Measurements from ENCODE around the gene CFAP58. TPM values are rescaled to one million over a fixed set of nuclear protein-coding genes. Genes with fewer than 3 reads are reported as not detected.
"Not testable (repeated sequence)": the region's sequence is repeated elsewhere in the genome, so short reads cannot be mapped to it uniquely, and the experiment has no call there.

CFAP58 gene
- total RNA-seq, 4 donors from 2014 or later, result 0.13 to 0.41 (median 0.19) TPM; not detected in 1

- DNase-seq, result no peak
- 77 to 89% methylated on average over 3 of the region's 3 CpGs for WGBS, 2 donors
- H3K27ac ChIP-seq, result no peak overlapping the region
- H3K36me3 ChIP-seq, result no peaks in the 10 kb centered on the region
- no peaks in the 10 kb centered on the region for H3K27me3 ChIP-seq
- H3K4me3 ChIP-seq, result no peak overlapping the region
- no peaks in the 10 kb centered on the region for H3K9me3 ChIP-seq
- intact Hi-C loops (cut with DNase I), result no loop called here
- no peaks in the 10 kb centered on the region for H3K4me1 ChIP-seq
- no peak for TF ChIP-seq POLR2A (IDR thresholded peaks at IDR 0.05)
- TF ChIP-seq CTCF (IDR thresholded peaks at IDR 0.05), result no peak
Measured at GRCh38 chr10:104457543-104457828, 103.9 kb downstream of the CFAP58 start.

GRCh38 chr10:104465575-104465974, 111.9 kb downstream of the CFAP58 start:
- H3K9me3 ChIP-seq, result peaks cover 0 to 17% (median 4%) of the 10 kb centered on the region in 3 donors

GRCh38 chr10:104468818-104469217, 115.2 kb downstream of the CFAP58 start:
- intact Hi-C loops (cut with DNase I); DNase-seq; H3K9me3 ChIP-seq; H3K27ac ChIP-seq; H3K4me3 ChIP-seq; H3K36me3 ChIP-seq; H3K4me1 ChIP-seq; H3K27me3 ChIP-seq: not testable (repeated sequence)
- 68 to 89% methylated on average over 2 of the region's 2 CpGs for WGBS, 2 donors

More at GRCh38 chr10:104465575-104465974, 111.9 kb downstream of the CFAP58 start:
- H3K27me3 ChIP-seq; H3K27ac ChIP-seq; H3K4me3 ChIP-seq; H3K4me1 ChIP-seq; DNase-seq; H3K36me3 ChIP-seq; intact Hi-C loops (cut with DNase I): not testable (repeated sequence)

GRCh38 chr10:104472505-104472904, 118.9 kb downstream of the CFAP58 start:
- Histone ChIP-seq H3K4me3 (no peak overlapping the region), H3K9me3 (no peaks in the 10 kb centered on the region), H3K36me3 (no peaks in the 10 kb centered on the region), H3K27ac (no peak overlapping the region), H3K27me3 (no peaks in the 10 kb centered on the region), H3K4me1 (no peaks in the 10 kb centered on the region)
- WGBS, 2 donors, result 83 to 89% methylated on average over 1 of the region's 1 CpG
- DNase-seq, result no peak
- no peak for TF ChIP-seq POLR2A (IDR thresholded peaks at IDR 0.05)
- TF ChIP-seq CTCF (IDR thresholded peaks at IDR 0.05), result no peak
- intact Hi-C loops (cut with DNase I), result no loop called here

- no peaks in the 10 kb centered on the region for H3K4me1 ChIP-seq
- DNase-seq, result no peak
- no peaks in the 10 kb centered on the region for H3K27me3 ChIP-seq
- H3K9me3 ChIP-seq, result no peaks in the 10 kb centered on the region
- H3K27ac ChIP-seq, result no peak overlapping the region
- WGBS, 2 donors, result 47 to 53% methylated on average over 2 of the region's 2 CpGs
- TF ChIP-seq CTCF (IDR thresholded peaks at IDR 0.05) (no peak), POLR2A (IDR thresholded peaks at IDR 0.05) (no peak)
- intact Hi-C loops (cut with DNase I), result no loop called here
- no peak overlapping the region for H3K4me3 ChIP-seq
- no peaks in the 10 kb centered on the region for H3K36me3 ChIP-seq
Measured at GRCh38 chr10:104472957-104473745, 119.5 kb downstream of the CFAP58 start.

- no peak overlapping the region for H3K27ac ChIP-seq
- no peaks in the 10 kb centered on the region for H3K4me1 ChIP-seq
- no peaks in the 10 kb centered on the region for H3K9me3 ChIP-seq
- intact Hi-C loops (cut with DNase I), result no loop called here
- WGBS, 2 donors, result 91 to 97% methylated on average over 3 of the region's 3 CpGs
- H3K36me3 ChIP-seq, result no peaks in the 10 kb centered on the region
- DNase-seq, result no peak
- TF ChIP-seq CTCF (IDR thresholded peaks at IDR 0.05) (no peak), POLR2A (IDR thresholded peaks at IDR 0.05) (no peak)
- no peak overlapping the region for H3K4me3 ChIP-seq
- peaks cover 0 to 12% (median 0%) of the 10 kb centered on the region in 4 donors for H3K27me3 ChIP-seq
Measured at GRCh38 chr10:104478380-104478779, 124.7 kb downstream of the CFAP58 start.
